GM19240 (cell line): ENCODE measurements around the gene NUDCD3.
"Not testable (repeated sequence)": the region's sequence is repeated elsewhere in the genome, so short reads cannot be mapped to it uniquely, and the experiment has no call there.

ENCODE experiments used
- DNase-seq: peaks from one replicate; pipeline ENCODE4 v3.0.0; 2011; ENCODE audit warnings: low spot score; ENCODE audit not compliant: insufficient read length

Gene NUDCD3

DNA sequence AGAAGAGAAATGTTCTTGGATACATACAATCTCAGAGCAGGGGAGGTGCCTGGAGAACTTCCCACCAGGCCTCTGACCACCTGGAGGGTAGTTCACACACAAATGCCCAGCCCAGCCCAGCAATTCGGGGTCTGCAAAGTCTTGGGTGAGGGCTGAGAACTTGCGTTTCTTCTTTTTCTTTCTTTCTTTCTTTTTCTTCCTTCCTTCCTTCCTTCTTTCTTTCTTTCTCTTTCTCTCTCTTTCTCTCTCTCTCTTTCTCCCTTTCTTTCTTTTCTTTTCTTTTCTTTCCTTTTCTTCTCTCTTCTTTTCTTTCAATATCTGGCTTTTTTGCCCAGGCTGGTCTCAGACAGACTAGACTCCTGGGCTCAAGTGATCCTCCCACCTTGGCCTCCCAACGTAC is 28.3 kb upstream of the NUDCD3 start:
- DNase-seq = no peak

DNA sequence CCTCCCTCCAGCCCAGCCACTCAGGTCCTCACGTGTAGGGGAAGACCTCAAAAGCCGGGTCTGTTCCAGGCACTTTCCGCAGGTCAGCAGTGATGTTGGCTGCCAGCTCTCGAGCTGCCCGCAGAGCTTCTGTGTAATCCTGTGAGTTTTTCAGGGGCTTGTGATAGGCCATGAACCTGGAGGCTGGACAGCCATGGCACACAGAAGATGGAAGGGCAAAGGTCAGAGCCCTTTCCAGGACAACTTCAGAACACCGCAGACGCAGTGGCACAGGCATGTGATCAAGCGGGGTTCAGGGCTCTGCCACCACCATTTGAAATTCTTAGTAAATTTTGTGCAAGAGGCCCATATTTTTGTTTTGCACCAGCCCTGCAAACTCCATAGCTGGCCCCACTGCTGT is 26.7 kb upstream of the NUDCD3 start:
- no peak for DNase-seq

DNA sequence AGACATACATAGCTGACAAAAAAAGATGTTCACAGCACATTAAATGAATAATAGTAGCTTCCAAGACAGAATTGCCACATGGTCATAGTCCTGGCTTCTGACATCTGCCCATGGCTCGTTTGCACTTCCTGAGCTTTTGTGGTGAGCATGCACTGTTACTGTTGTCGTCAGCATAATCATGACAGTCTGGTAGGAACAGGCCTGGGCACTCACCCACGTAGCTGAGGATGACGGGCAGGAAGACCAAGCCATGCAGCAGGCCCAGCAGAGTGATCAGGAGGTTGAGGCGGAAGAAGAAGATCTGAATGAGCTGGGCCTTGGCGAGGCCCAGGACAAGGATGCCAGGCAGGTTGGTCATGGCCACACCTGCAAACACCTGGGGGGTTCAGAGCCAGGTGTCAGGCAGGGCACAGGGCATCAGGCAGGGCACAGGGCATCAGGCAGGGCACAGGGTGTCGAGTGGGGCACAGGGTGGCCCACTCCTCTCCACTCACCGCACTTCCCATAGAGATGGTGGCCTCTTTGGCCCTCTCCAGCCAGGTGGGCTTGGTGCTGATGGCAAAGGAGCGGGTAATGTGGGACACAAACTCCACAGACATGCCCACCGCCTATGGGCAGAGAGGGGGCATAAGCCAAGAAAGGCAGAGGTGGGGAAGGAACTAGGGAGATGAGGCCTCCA is 25.3 kb upstream of the NUDCD3 start:
- DNase-seq = no peak

DNA sequence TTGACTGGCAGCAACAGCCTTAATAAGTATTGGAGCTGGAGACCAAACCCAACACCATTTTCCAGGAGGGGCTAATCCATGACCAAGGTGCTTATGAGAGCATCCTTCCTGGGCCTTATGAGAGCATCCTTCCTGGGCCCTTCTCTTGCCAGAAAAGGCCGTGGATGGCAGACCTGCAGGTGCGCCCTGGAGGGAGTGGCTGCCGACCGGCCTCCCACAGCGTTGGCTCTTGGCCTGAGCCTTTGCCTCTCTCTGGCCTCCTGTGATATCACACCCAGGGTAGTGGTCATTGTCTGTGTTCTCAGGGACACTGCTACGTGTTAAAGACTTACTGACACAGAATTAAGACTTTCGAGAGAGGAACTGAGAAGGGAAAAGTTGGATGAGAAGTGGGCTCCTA is 22.3 kb upstream of the NUDCD3 start:
- no peak for DNase-seq

DNA sequence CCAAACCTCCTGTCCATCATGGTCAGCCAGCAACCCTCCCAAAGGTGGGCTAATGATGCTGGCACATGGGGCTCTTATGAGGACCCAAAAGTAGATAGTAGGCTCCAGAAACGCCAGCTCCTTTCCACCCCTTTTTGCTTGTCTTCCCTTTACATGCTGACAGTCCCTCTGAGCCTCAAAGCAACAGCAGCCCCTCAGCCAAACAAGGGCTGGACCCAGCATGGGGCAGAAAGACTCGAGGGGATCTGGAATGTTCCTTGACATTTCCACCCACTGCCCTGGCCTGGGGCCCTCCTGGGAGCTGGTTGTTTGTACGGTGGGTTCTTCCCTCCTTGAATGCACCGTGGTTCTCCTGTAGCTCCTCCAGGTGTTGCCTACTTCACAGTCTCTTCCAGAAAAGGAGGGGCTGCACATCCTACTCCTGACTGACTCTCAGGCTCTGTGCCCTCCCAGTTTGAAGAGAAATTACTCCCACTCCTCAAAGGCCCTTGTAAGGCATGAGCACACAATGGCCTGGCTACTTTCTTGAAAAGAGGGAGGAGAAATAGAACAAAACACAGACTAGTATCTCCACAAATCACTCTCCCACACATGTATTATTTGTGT is 21.5 kb upstream of the NUDCD3 start:
- DNase-seq = no peak

DNA sequence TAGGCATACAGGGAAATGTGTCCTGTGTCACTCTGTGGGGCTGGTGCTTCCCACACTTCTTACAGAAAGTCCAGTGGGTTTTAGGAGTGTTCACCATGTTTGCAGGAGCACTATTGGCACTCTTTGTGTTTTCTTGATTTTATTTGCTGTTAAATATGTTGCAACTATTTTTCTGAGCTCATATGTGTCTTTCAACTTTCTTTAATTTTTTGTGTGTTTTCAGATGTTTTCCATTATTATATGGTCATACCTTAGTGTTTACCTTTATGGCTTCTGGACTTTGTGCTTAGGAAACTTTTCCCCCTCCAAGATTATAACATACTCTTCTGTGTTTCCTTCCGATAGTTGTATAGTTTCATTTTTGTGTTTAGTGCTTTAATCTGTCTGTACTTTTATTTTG is 20.8 kb upstream of the NUDCD3 start:
- DNase-seq = no peak

DNA sequence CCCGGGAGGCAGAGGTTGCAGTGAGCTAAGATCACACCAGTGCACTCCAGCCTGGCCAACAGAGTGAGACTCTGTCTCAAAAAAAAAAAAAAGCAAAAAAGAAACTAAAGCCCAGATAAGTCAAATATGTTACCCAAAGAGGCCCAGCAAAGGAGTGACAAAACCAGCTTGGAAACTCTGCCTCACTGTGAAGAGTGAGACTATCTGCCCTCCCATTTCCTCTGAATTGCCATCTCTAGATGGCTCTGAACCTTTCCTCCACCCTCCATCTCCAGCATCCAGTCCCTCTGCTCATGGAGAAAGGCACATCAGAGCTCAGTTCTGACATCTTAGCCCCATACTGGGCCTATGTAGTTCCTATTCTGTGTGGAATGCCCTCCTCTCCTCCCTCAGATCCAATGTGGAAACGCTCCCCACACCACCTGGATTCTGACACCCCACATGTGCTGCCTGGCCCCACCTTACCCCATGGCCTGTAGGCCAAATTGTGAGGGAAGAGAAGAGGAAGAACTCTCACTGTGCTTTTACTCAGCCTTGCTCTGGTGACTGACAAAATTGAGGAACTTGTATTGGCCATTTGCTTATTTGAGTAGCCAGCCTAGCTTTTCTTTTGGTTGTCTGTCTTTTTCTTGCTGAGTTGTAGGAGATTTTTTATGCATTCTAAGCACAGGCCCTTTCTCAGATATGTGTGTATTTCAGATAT is 18.0 kb upstream of the NUDCD3 start:
- DNase-seq = no peak

DNA sequence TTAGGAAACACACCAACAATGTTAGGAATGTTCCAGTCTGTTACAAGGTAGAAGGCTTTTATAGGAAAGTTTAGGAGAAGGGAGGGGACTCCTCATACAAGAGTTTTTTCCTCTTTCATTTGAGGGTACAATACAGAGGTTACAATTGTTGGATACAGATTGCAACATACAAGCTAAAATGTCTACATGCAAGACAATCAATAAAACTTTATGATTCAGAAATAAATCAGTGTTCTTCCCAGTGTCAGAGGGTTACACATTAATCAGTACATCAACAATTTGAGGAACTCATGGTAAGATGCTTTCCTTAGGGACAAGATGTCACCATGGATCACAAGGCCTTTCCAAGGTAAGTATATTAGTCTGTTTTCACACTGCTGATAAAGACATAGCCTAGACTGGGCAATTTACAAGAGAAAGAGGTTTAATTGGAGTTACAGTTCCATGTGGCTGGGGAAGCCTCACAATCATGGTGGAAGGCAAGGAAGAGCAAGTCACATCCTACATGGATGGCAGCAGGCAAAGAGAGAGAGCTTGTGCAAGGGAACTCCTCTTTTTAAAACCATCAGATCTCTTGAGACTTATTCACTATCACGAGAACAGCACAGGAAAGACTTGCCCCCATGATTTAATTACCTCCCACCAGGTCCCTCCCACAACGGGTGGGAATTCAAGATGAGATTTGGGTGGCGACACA is 16.3 kb upstream of the NUDCD3 start:
- DNase-seq = not testable (repeated sequence)

DNA sequence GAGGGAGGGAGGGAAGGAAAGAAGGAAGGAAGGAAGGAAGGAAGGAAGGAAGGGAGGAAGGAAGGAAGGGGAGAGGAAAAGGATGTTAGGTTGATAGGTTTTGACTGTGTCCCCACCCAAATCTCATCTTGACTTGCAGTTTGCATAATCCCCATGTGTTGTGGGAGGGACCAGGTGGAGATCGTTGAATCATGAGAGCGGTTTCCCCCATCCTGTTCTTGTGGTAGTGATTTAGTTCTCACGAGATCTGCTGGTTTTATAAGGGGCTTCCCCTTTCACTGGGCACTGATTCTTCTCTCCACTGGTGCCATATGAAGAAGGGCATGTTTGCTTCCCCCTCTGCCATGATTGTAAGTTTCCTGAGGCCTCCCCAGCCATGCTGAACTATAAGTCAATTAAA is 15.1 kb upstream of the NUDCD3 start:
- no peak for DNase-seq

DNA sequence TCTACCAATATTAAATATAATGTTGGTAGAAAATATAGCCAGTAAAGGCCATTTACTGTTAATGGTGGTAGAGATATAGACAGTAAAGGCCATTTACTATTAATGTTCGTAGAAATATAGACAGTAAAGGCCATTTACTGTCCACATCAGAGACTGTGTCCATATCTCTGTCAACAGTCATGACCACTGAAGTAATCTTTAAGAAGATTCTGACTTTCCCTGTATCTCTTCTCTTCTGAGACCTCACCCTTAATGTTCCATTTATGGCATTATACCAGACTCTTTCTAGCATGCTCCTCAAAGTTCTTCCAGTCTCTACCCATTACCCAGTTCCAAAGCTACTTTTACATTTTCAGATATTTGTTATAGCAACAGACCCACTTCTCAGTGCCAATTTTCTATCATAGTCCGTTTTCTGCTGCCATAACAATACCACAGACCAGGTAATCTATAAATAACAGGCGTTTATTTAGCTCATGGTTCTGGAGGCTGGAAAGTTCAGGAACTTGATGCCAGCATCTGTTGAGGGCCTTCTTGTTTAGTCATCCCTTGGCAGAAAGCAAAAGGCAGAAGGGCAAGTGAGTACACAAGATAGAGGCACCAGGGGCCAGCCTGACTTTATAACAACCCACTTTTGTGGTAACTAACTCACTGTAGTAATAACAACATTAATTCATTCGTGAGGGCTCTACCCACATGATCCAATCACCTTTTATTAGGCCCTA is 7.9 kb upstream of the NUDCD3 start:
- DNase-seq = no peak

DNA sequence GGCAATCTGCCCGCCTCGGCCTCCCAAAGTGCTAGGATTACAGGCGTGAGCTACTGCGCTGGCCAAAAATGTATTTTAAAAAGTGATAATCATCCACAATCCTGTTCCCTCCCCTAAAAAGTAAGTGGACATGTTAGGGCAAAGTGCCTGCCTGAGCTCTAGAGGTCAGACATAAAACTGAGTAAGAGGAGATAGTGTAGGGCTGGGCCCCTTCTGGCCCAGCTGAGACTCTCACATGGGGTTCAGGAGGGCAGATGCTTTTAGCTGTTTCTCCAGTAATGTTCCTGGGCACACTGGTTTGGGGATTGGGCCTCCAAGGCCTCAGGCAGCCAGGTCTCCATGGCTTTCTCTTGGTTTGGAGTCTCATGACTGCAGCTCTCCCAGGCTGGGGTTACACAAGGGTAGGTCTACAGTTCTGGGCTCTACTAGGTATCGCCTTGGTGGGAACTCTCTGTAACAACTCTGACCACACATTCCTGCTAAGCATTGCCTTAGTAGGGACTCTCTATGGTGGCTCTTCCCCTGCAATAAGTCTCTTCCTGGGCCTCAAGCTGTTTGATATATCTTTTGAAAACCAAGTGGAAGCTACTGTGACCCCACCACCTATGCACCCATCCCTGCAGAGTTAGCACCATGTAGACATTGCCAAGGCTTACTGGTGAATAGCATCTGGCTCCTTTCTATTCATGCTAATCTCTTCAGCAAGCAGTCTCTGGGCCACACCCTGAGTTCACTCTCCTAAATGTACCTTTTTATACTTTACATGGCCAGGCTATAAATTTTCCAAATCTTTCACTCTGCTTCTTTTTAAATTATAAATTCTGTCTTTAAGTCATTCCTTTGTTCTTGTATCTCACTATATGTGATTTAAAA is 6.9 kb upstream of the NUDCD3 start:
- no peak for DNase-seq

DNA sequence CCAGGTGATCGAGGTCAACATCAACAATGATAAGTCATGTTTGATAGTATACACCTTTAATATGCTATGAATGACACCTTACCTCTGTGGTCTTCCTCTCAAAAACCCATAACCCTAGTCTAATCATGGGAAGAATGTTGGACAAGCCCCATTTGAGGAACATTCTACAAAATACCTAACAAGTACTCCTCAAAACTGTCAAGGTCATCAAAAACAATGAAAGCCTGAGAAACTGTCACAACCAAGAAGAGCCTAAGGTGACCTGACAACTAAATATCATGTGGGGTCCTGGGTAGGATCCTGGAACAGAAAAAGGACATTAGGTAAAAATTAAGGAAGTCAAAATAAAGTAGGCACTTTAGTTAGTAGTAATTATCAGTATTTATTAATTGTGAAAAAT is 5.9 kb upstream of the NUDCD3 start:
- no peak for DNase-seq

DNA sequence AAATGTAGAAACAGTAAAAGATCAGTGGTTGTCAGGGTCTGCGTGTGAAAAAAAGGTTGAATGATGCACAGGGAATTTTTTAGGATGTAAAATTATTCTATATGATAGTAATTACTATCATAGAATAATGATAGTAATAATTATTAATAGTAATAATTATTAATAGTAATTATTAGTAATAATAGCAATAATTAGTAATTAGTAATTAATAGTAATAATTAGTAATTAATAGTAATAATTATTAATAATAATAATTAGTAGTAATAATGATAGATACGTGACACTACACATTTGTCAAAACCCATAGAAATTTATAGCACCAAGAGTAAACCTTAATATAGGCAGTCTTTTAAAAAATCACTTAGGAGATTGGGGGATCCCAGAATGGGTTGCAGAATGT is 4.5 kb upstream of the NUDCD3 start:
- no peak for DNase-seq

DNA sequence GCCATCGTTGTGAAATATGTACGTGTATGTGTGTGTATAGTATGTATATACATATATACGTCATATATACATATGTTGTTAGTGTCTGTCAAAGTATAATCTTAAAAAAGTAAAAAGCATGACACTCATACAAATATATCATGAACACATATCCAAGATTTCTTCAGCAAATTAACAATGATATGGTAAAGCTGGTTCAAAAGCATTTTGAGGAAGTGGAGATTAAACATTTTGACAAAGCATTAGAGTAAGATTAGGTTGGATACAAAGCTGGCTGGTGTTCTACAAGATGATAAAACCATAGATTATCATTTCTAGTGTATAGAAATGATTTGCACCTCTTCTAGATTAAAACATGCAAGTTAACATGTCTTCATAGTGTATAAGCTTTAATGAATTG is 771 bp upstream of the NUDCD3 start:
- no peak for DNase-seq

DNA sequence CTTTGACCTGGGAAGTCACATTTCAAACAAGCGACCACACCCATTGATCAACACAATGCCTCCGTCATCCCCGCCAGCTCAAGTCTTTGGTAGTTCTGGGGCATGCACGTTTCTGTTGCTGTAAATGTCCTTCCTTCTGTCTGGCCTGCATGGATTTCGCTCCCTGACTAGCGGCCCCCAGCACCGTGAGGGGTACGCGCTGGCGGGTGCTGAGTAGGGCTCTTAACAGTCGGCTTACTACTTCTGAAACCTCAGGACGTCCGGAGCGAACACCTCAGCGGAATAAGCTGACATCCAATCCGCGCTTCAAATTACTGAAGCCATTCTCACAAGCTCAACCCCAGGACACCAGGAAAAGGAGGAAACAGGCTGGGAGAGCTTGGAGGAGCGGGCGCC is 505 bp downstream of the NUDCD3 start:
- peak; percentile 14 for DNase-seq

DNA sequence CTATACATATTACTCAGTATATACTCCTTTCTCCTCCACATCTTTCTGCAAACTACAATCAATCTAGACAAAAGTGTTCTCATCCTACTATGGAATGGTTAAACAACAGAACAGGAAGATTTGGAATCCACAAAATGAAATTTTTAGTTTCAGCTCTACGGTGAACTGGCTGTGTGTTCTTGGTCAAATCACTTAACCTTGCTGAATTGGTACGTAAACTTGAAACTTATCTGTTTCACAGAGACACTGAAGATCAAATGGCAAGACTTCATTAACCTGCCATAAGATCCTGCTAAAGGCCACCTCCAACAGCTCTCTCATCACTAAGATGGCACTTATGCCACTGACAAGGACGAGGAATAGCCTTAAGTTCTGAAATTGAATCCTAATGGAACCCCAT is 1.5 kb downstream of the NUDCD3 start:
- DNase-seq = no peak

DNA sequence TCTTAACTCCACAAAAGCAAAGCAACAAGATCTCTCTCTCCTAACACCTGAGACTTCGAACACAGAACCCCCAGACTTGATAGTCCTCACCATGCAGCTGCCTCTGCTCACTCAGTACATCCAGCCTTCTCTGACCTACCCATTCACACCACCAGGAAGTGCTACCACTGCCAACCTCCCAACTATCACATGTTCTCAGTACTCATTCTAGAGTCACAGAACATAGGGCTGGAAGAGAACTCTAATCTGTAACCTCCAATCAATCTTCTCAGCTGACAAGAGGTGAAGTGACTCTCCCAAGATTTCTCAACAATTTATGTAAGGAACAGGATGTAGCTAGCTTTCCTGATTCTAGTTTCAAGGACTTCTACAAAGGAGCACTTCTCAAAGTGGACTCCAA is 3.8 kb downstream of the NUDCD3 start:
- DNase-seq = no peak

DNA sequence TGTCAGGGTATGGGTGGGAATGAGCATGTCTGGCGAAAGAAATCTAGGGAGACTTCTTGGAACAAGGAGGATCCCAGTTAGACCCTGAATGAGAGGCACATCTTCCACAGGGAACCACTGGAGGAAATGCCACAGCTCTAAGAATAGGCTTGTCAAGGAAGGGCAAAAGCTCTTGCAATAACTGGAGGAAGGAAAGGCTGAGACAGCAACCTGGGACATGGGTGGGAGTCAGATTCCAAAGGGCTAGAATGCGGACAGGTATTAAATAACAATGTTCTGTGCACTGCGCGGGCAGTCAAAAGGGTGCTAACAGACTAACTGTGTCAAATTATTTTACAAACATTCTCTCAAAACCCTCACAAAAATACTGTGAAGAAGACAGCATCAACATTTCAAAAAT is 4.5 kb downstream of the NUDCD3 start:
- no peak for DNase-seq

DNA sequence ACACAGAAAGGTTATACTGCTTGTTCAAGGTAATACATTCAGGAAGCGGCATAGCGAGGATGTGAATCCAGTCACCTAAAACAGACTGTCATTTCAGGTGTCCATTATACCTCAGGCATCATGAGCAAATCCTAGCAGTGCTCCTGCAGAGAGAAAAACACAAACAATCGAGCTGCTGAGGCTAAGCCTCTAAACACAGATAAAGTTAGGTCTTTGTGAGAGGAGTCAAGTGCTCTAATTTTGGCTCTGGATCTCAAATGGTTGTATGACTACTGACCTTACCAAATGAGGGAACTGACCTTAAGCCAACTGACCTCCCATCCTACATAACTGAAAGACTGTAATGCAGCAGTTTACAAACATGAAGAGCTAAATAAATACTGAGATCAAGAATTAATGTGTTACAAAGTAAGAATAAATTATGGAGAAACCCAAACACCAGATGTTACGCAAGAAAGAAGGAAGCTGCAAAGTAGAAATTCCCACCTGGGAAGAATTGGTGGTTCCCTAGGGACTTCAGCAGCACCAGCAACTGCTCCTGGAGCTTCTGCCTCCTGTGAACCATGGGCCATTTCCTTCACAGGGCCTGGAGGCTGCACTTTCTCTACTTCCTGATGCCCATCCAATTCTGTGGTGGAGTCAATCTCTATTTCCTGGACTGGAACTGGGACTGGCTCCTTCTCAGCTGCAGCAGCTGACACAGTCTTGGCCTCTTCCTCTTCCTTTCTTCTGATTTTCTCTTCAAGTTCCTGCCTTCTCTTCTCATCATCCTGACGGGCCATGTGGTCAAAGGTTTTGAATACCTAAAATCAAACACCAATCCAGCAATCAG is 5.8 kb downstream of the NUDCD3 start:
- DNase-seq = no peak
